ENCODE data around the gene SLC43A2.
A peak's percentile ranks its signal among the peaks of the same experiment; 100 is the strongest.

DNA sequence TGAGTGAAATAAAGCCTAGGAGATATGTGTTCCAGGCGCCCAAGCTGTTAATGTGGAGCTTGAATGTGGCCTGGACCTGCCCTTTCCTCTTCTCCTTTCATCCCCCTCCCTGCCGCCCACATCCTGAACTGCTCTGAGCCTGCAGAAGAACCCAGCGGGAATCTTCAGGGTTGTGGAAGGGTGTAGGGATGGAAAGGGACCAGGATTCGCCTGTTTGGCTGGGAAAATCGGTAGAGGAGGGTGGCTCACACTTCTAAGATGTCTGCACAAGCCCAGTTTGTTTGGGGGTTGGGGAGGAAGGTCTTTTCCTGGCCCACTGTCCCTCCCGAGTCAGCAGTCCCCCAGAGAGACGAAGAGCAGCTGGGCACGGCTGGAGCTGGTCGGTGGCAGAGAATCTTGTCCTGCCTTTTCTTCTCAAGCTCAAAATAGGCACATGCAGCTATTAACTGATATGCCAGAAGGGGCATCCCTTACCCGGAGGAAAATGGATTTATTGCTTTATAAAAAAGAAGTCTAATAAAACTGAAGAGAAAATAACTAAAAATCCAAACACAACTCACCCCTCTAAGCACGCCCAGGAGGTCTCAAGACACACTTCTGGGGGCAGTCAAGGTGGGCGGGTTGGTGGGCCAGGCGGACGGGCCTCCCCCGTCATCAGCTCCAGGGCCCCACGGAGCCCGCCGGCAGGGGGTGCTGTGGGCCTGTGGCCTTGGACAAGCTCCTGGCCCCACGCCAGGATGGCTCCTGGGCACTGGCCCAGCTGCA lies 54.5 kb downstream of the SLC43A2 start:
- TF ChIP-seq, protein P1, sequence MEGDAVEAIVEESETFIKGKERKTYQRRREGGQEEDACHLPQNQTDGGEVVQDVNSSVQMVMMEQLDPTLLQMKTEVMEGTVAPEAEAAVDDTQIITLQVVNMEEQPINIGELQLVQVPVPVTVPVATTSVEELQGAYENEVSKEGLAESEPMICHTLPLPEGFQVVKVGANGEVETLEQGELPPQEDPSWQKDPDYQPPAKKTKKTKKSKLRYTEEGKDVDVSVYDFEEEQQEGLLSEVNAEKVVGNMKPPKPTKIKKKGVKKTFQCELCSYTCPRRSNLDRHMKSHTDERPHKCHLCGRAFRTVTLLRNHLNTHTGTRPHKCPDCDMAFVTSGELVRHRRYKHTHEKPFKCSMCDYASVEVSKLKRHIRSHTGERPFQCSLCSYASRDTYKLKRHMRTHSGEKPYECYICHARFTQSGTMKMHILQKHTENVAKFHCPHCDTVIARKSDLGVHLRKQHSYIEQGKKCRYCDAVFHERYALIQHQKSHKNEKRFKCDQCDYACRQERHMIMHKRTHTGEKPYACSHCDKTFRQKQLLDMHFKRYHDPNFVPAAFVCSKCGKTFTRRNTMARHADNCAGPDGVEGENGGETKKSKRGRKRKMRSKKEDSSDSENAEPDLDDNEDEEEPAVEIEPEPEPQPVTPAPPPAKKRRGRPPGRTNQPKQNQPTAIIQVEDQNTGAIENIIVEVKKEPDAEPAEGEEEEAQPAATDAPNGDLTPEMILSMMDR (IDR thresholded peaks at IDR 0.05), result peak; percentile 84
- no peak for TF ChIP-seq FOXJ3 (CRISPR knock-in tag; IDR thresholded peaks at IDR 0.05; ENCODE audit: borderline replicate concordance)
